ENCODE measurements around the gene SYNDIG1.

SYNDIG1 gene

DNA sequence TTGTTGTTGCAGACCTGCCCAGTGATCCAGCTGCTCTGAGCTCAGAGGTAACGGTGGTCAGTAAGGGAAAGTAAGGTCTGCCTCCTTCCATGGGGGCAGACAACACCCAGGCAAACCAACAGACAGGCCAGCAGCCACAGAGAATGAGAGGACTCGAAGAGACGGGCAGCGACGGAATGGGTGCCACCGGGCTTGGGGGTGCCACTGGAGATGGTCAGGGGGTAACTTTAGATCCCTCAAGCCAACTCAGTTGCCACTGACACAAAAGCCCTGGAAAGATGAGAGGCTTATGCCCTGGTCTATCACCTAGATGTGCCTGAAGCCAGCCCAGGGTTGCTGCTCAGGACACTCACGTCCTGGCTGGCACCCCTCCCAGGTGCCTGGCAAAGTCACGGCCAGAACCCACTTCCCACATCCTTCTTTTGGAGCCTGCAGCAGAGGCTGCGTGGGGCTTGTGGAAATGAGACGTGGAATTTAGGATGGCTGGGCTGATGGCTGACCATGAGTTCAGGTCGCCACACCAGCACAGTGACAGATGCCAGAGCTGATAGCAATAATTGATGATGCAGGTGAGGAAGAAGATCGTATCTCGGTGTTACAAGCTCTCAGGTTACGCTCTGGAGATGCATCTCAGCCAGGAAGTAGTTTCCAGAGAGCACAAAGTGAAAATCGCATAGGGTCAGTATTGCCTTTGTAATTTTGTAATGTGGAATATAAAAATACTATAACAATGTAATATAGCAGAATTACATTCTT, 209.1 kb downstream of the SYNDIG1 start:
- no peak for DNase-seq

DNA sequence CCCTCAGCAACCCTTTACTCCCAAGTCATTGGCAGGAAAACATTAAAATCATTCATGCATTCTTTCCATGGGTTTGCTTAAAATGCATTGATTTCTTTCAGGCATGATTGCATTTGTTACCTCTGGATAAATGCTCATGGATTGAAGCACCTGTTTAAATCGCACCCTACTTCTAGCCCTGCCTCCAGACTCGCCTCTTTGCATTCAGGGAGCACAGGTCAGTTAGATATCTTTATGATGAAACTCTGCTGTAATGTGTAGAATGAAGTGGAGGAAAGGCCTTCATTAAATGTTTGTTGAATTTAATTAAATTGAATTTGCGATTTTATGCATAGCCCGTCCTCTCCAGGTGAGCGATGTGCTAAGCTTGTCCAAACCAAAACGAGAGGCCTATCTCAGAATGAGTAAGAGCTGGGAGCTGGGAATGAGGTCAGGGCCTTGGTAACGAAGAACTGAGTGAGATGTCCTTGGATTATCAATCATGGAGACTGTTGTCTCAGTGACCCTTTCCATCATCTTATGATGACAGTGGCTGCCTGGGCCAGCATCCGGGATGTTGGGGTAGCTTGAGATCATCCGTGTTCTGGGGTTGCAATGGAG, 210.1 kb downstream of the SYNDIG1 start:
- DNase-seq, result no peak

DNA sequence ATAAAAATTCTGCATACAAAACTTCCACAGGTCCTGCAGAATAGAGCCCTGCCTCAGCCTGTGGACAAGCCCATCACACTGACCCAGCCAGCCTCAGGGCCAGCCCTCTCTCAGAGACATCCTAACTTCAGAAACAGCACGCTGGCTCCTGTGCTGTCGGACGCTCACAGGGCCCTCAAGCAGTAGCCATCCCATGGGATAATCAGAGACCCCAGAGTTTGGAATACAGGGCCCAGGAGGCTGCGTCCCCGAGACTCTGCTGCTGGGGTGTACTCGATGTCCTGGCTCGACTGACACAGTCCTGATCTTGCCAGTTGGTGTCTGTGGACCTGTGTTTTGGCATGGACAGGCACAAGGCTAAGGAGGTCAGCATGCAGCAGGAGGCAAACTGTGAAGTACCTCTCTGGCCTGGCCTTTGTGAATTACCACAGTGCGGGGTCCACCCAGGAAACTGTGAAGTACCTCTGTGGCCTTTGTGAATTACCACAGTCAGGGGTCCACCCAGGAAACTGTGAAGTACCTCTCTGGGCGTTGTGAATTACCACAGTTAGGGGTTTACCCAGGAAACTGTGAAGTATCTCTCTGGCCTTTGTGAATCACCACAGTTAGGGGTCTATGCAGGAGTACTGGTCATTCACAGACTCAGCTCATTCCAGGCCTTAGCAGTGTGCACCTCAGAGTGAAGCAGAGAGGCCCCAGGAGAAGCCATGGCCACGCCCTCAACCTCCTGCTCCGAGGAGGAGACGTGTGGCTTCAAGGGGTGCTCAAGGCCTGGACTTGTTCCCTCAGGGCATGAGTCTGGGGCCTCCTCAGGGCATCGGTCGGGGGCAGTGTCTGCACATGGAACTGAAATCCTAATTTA, 212.4 kb downstream of the SYNDIG1 start:
- no peak for DNase-seq

DNA sequence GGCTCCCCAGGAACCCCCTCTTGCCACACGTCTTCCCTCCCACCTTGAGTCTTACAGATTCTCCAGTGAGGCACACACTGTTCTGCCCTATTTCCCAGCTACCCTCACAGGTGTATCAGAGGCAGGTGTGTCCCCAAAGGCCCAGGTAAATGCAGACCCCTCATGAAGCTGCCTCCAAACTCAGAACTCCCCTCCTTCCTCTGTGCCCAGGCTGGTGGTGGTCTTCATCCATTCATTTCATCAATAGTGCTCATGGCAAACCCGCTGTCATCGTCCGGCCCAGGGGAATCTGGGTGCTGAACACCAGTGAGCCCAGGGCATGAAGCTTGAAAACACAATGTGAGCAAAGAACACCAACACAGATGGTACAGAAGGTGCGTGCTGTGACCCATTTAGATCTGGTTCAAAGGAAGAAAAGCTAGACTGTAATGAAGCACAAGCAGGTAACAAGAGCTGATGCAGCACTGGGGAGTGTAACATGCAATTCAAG, 213.1 kb downstream of the SYNDIG1 start:
- no peak for DNase-seq

DNA sequence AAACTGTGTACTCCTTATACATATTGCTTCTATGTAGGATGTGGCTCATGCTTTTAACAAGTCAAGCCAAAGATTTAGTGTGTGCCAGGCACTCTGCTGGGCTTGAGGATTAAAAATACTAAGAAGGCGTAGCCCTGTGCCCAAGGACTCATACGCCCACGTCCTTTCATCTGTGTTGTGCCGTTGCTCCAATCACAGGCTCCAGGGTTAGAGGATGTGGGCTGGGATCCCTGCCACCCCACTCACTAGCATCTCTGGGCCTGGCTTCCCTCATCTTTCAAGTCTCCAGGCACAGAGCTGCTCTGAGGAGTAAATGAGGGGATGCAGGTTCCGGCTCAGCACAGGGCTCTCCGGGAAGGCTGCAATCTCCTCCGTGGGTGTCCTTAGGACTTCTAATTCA, 214.2 kb downstream of the SYNDIG1 start:
- no peak for DNase-seq

DNA sequence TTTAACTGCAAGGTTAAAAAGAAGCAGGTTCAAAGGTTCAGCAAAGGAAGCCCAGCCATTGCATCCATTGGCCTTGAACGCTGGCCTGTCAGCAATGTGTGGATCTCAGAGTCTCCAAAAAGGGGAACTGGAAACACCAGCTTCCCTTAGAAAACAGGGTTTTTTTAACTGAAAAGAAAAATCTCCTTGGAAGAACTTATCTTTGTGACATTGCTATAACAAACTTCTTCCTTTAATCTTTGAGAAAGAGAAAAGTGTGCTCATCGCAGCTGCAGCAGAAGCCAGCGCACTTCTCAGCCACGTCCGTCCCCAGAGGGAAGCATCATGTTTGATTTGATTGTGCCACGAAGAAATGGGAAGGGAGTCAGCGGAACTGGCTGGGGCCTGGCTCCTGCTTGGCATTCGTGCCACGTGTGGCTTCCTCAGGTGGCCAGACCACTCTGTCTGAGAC, 215.0 kb downstream of the SYNDIG1 start:
- peak in 1 of 14 donors; percentile 25 for DNase-seq

DNA sequence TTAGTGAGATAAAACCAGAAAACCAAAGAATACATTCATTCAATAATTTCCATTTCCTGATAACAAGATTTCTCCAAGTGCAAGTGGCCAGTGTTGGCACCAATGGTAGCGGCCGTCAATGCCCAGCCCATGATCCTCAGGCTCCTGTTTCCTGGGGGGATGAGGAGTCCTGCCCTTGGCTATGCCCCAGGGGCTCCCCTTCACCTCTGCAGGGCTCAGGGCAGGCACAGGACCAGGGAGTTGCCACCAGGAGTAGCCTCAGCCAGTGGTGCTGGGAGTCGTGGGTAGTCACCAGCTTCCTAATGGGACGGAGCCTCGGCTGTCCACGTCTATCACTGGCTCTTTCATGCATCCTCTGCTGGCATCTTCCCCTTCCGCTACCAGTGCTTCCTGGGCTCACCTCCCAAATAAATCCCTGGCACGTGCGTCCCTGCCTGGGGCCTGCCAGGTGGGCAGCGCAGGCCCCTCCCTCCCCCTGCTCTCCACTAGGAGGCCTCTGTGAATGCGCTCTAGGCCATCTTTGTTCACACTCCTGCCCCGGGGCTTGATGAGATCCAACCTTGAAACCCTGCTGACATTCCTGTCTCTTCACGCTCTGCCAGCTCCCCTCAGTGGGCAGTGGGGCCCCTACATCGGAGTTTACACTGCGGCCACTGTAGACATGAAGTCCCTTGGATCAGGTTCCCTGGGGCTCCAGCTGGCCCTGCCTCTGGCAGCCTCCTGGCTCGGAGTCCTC, 215.7 kb downstream of the SYNDIG1 start:
- peak in 1 of 14 donors; percentile 7 for DNase-seq

DNA sequence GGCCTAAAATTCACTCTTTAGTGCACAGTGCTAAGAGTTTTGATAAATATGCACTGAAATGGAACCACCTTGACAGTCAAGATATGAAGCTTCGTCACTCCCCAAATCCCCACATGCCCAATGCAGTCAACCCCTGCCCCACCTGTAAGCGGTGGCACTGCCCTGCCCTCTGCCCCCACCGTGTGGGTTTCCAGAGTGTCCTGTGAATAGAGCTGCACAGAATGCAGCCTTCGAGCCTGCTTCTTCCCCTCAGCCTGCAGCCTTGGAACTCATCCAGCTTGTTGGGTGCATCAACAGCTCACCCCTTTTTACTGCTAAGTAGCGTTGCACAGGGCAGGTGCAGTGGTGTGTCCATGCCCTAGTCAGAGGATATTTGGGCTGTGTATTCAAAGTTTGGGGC, 216.3 kb downstream of the SYNDIG1 start:
- no peak for DNase-seq

DNA sequence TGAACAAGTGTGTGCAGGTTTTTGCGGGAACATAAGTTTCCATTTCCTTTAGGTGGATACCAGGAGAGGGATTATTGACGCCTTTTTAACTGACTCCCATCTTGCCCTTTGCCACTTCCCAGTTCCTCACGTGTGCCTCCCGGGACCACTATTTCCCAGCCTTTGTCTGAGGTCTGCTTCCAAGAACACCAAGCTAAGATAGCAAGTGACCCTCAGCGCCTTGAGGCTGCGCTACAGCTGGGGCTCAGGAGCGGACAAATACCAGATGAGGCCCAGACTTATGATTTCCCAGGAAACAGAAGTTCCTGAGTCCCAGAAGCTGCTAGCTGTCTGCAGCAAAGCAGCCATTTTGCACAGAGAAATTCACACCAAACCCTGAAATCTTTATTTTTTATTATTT, 216.7 kb downstream of the SYNDIG1 start:
- DNase-seq, result no peak

DNA sequence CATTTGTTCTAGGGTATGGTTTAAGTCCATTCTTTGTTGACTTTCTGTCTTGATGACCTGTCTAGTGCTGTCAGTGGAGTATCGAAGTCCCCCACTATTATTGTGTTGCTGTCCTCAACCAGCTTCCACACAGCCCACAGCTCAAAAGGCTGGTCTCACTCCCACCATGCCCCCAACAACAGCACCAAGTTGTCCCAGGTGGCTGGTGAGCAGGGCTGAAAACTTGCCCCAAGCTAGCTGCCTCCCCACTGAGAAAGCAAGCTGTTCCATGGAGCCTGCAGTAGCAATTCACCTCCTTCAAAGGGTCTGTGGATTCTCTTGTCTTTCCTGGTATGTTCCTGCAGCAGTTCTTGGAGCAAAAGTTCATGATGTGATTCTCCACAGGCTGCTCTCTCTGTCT, 221.0 kb downstream of the SYNDIG1 start:
- no peak for DNase-seq

DNA sequence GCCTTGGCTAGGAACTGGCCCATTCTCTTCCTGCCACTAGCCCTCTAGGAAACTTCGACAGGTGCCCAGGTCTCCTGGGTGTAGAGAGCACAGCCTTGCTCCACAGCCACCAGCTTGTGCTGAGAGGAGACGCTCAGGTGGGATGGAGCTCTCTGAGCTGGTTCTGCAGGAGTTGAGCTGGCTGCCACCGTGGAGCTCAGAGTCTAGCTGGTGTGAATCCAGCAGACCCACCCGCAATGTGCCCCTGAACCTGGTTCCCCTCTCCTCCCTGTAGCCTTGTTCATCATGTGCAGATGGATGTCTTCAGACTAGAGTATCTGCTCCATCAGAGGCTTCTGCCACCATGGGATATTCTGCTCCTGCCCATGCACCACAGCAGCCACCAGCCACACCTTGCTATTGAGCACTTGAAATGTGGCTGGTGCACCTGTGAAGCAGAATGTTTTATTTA, 222.5 kb downstream of the SYNDIG1 start:
- DNase-seq, result no peak

DNA sequence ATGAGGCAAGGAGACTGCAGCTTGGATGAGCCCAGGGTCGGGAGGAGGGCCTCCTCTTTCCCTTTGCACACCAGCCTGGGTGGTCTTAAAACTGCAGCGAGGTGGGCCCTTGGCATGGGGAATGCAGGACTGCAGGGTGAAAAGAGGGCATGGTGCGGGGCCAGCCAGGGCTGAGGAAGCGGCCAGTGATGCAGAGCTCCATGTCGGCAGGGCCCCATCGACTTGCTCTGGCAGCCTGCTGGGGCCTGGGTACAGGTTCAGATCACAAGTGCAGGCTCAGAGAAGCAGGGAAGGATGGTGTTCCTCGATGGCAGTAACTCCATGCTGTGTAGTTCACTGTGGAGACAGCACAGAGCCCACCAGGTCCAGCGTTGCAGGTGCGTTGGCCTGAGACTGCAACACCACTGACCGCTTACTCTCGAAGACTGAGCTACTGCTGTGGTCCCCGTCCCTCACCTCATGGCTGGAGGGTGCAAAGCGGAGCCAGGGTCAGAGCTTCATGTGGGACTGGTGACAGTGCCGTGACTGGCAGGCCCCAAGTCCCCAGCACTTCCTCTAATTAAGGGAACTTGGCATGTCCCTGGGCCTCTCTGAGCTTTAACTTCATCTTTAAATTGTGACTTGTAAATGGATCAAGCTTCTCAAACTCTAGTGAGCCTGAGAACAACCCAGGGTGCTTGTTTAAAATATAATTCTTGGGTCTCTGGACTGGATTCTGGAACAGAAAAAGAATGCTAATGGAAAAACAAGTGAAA, 223.2 kb downstream of the SYNDIG1 start:
- DNase-seq, result no peak

DNA sequence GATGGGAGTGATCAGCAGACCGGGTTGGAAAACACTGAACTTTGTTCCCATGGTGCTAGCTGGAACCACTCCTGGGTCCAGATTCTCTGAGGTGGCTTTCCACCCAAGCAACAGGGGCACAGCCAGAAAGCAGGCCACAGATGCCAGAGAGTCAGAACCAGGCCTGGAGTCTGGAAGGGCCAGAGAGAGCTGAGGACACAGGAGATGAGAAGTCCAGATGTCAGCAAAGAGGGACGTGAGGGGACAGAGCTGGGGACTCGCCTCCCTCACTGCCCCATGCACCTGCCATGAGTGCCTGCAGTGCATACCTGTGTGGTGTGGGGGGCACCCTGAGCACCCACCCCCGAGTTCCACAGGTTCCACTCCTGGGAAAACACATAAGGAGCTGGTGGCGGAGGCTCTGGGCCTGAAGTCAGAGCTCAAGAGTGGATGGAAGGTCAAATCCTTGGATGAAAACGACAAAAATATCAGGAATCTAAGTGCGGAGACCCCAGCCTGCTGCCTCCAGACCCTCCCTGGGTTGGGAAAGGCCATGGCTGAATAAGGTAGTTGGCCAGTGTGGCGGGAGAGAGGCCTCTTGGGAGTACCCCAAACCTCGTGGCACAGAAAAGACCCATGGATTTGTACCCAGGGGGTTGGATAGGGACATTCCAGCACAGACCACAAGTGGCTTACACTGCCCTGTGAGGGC, 224.2 kb downstream of the SYNDIG1 start:
- DNase-seq, result no peak

DNA sequence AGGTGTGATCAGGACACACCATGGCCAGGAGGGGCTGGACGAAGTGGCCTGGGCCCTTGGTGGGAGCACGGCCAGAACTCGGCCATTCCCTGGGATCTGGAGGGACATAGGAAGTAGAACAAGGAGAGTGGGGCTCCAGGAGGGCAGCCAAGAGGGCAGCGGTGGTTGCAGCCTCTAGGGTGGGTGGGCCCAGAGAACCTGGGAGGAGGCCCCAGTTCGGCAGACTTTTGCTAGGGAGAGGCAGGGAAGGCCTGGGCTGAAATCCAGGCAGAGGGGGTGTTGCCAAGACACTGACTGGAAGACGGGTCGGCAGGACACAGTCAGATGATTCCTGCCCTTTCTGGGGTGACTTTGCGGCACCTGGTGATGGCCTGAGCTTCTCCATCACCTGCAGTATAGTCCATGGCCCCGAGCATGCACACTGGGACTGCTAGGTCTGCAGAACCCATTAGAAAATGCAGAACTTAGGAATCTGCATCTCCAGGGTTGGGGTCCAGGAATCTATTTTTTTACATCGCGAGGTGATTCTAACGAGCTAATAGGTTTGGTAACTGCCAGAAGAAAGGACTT, 224.8 kb downstream of the SYNDIG1 start:
- no peak for DNase-seq

DNA sequence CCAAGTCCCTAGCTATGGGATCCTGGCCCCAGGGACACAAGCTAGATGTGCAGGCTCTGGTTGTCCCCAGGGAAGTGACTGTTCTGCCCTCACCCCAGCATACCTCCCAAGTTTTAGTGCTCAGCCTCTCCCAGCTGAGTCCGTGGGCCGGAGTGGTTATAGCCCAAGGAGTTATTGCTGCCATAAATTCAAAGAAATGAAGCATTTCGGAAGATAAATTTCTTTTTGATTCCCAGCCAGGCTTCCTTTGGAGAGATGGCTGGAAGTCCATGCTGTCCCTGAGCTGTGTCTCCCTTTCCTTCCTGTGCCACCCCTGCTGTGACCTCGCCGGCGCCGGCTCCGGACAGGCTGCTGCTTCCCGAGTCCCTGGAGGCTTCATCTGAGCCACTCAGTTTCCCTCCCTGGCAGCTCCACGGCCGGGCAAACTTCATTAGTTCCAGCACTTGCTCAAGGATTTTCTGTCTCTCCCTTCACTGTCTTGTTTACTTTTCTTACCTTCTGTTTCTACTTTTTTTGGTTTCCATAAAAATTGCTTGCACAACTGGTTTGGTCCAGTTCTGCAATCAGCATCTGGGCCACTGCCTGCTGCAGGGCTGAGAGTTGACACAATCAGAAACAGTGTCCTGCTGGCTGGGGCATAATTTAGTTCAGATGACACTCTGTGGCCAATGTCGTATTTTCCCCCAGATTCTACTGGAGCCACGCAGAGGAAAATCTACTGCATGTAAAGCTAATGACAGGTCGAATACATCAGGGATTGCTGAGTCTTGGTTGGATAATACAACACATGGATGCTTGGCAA, 225.5 kb downstream of the SYNDIG1 start:
- no peak for DNase-seq

DNA sequence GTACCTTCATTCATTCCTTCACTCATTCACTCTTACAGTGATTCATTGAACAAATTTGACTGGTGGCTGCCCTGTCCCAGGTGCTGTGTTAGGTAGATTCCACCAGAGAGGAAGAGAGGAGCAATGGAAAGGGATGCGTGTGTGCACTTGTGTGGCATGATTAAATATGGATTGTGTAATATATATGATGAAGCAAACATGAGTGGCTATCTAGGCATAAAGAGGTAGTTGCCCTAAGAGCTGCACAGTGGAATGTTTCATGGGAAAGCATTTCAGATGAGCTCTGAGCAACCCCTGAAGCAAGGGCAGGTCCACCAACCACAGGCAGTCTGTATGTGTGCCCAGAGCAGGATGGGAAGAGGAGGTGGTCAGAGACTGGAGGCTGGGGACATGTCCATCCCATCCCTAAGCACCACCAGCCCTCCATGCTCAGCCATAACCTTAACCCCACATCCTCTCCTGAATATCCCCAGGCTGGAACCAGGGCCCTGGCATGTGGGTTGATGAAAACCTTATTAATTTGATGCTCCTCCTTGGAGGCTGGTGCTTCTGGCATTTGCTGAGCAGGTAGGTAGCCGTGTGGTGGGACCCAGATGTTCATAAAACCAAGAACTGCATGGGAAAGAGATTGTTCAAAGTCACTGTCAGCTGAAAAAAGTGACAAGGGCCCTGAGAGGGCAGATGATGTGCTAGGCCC, 226.2 kb downstream of the SYNDIG1 start:
- no peak for DNase-seq

DNA sequence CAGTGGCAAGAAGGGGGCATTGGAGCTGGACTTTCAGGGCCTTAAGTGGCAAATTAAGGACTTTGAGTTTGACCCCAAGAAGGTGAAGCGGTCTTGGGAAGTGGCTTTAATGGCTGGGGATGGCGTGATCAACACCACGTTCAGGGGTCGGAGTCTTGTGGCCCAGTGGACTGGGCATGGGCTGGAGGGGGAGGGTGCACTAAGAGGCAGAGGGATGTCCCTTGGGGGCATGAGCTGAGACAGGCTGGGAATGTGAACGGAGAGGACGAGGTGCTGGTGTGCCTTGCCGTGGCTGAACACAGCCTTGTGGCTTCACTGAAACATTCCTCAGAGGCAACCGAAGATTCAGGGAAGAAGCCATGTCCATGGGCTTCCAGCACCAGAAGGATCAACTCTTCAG, 227.0 kb downstream of the SYNDIG1 start:
- no peak for DNase-seq

DNA sequence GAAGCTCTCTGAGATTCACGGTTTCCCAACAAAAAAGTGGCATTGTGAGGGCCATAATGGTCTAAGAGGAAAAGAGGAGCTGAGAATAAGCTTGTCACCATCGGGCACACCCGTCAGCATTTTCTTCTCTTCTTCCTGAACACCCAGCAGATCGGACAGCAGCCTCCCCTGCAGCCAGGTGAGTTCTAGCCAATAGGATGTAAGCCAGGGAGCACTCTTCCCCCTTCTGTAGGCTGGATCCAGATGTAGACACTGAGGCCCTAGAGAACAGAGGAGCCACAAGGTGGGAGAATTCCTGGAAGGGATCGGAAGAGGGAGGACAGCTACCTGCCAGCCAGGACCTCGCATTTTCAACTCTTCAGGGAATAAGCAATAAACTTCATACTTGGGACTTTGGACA, 228.0 kb downstream of the SYNDIG1 start:
- no peak for DNase-seq

DNA sequence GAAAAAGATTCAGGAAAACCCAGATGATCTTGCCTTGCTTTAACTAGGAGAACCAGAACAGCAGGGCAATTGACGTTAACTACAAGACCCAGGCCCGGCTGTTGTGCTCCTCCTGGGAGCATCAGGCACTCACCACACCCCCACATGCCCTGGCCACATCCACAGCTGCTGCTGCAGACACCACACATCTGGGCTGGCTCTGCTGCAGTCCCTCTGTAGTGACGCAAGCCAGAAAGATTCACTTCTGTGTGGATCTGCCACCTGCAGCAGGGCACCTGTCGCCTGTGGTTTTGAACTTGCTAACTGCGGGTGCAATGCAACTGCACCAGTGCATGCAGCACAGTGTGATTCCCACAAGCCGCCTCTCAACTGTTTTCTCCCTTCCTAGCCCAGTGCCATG, 228.8 kb downstream of the SYNDIG1 start:
- DNase-seq, result no peak

All from C1 segment of cervical spinal cord (tissue), 14 donors.